HEK293 (cell line): ENCODE data around the gene ADPRHL1.

Experiments used
- GLI2 ChIP-seq: fragments of 450-650 bp; formaldehyde crosslinking; IDR thresholded peaks from 2 replicates; pipeline ENCODE4; 2017; ENCODE audit warnings: missing biosample characterization, missing genetic modification characterization, low read depth, borderline replicate concordance
- GLIS1 ChIP-seq: fragments of 450-650 bp; formaldehyde crosslinking; IDR thresholded peaks from 2 replicates; pipeline ENCODE4 v1.5.1; 2016; ENCODE audit warnings: missing biosample characterization, missing genetic modification characterization
- KLF7 ChIP-seq: fragments of 450-650 bp; formaldehyde crosslinking; IDR thresholded peaks from 2 replicates; pipeline ENCODE4 v1.5.1; 2016; ENCODE audit warnings: missing biosample characterization, missing genetic modification characterization, borderline replicate concordance
- SCRT1 ChIP-seq: fragments of 450-650 bp; formaldehyde crosslinking; IDR thresholded peaks from 2 replicates; pipeline ENCODE4 v1.5.1; 2016; ENCODE audit warnings: missing biosample characterization, missing genetic modification characterization, borderline replicate concordance
- TCF7L2 ChIP-seq: IDR thresholded peaks from 2 replicates; pipeline ENCODE4 v1.6.1; 2011; ENCODE audit warnings: low read depth, mild to moderate bottlenecking, inconsistent platforms, low read length, moderate library complexity, borderline replicate concordance
- ZBTB48 ChIP-seq: fragments of 450-650 bp; formaldehyde crosslinking; IDR thresholded peaks from 2 replicates; pipeline ENCODE4 v1.5.1; 2016; ENCODE audit warnings: missing biosample characterization, missing genetic modification characterization
- ZBTB8A ChIP-seq: fragments of 450-650 bp; formaldehyde crosslinking; IDR thresholded peaks from 2 replicates; pipeline ENCODE4 v1.5.1; 2016; ENCODE audit warnings: missing biosample characterization, missing genetic modification characterization
- ZFHX2 ChIP-seq: fragments of 450-650 bp; formaldehyde crosslinking; conservative IDR thresholded peaks from 2 replicates; pipeline ENCODE4 v1.5.1; 2016; ENCODE audit warnings: missing biosample characterization, missing genetic modification characterization
- ZFP41 ChIP-seq: fragments of 450-650 bp; formaldehyde crosslinking; IDR thresholded peaks from 2 replicates; pipeline ENCODE4 v1.5.1; 2016; ENCODE audit warnings: missing biosample characterization, missing genetic modification characterization, borderline replicate concordance
- ZNF133 ChIP-seq: fragments of 450-650 bp; formaldehyde crosslinking; IDR thresholded peaks from 2 replicates; pipeline ENCODE4 v1.5.1; 2016; ENCODE audit warnings: missing biosample characterization, missing genetic modification characterization
- ZNF324 ChIP-seq: fragments of 450-650 bp; formaldehyde crosslinking; IDR thresholded peaks from 2 replicates; pipeline ENCODE4 v1.5.1; 2016; ENCODE audit warnings: missing biosample characterization, missing genetic modification characterization
- ZNF521 ChIP-seq: fragments of 450-650 bp; formaldehyde crosslinking; IDR thresholded peaks from 2 replicates; pipeline ENCODE4 v1.5.1; 2017; ENCODE audit warnings: missing biosample characterization, mild to moderate bottlenecking, missing genetic modification characterization
- ZNF621 ChIP-seq: fragments of 450-650 bp; formaldehyde crosslinking; IDR thresholded peaks from 2 replicates; pipeline ENCODE4 v1.5.1; 2017; ENCODE audit warnings: missing biosample characterization, missing genetic modification characterization
- ZNF629 ChIP-seq: fragments of 450-650 bp; formaldehyde crosslinking; IDR thresholded peaks from 2 replicates; pipeline ENCODE4 v1.5.1; 2017; ENCODE audit warnings: missing biosample characterization, missing genetic modification characterization
- ZNF768 ChIP-seq: fragments of 450-650 bp; formaldehyde crosslinking; IDR thresholded peaks from 2 replicates; pipeline ENCODE4 v1.5.1; 2018; ENCODE audit warnings: missing biosample characterization, mild to moderate bottlenecking, missing genetic modification characterization
- ZNF830 ChIP-seq: fragments of 450-650 bp; IDR thresholded peaks from 2 replicates; pipeline ENCODE4 v1.5.0; 2018; ENCODE audit warnings: missing biosample characterization, missing genetic modification characterization, low read depth, mild to moderate bottlenecking, moderate library complexity
- ZSCAN30 ChIP-seq: fragments of 450-650 bp; IDR thresholded peaks from 2 replicates; pipeline ENCODE4 v1.5.1; 2018; ENCODE audit warnings: missing biosample characterization, mild to moderate bottlenecking, missing genetic modification characterization, moderate library complexity
- TF ChIP-seq, protein P1 (sequence below): fragments of 450-650 bp; formaldehyde crosslinking; IDR thresholded peaks from 2 replicates; pipeline ENCODE4 v1.5.1; 2017; ENCODE audit warnings: missing biosample characterization, missing genetic modification characterization
- TF ChIP-seq, protein P2 (sequence below): fragments of 450-650 bp; formaldehyde crosslinking; IDR thresholded peaks from 2 replicates; pipeline ENCODE4 v1.5.1; 2016; ENCODE audit warnings: missing biosample characterization, missing genetic modification characterization, low read depth
- TF ChIP-seq, protein P3 (sequence below): fragments of 450-650 bp; formaldehyde crosslinking; IDR thresholded peaks from 2 replicates; pipeline ENCODE4 v1.5.1; 2016; ENCODE audit warnings: missing biosample characterization, missing genetic modification characterization, borderline replicate concordance
- TF ChIP-seq, protein P4 (sequence below): fragments of 450-650 bp; formaldehyde crosslinking; IDR thresholded peaks from 2 replicates; pipeline ENCODE4 v1.5.1; 2017; ENCODE audit warnings: missing biosample characterization, missing genetic modification characterization
- TF ChIP-seq, protein P5 (sequence below): fragments of 450-650 bp; formaldehyde crosslinking; IDR thresholded peaks from 2 replicates; pipeline ENCODE4 v1.5.0; 2017; ENCODE audit warnings: missing biosample characterization, missing genetic modification characterization, borderline replicate concordance
- TF ChIP-seq, protein P6 (sequence below): fragments of 450-650 bp; formaldehyde crosslinking; IDR thresholded peaks from 2 replicates; pipeline ENCODE4 v1.5.1; 2016; ENCODE audit warnings: missing biosample characterization, missing genetic modification characterization

Gene ADPRHL1

GRCh38 chr13:113490496-113491417, 37.5 kb upstream of the ADPRHL1 start, which contains the start of gene DCUN1D2 (continued):
- TF ChIP-seq, protein P1, sequence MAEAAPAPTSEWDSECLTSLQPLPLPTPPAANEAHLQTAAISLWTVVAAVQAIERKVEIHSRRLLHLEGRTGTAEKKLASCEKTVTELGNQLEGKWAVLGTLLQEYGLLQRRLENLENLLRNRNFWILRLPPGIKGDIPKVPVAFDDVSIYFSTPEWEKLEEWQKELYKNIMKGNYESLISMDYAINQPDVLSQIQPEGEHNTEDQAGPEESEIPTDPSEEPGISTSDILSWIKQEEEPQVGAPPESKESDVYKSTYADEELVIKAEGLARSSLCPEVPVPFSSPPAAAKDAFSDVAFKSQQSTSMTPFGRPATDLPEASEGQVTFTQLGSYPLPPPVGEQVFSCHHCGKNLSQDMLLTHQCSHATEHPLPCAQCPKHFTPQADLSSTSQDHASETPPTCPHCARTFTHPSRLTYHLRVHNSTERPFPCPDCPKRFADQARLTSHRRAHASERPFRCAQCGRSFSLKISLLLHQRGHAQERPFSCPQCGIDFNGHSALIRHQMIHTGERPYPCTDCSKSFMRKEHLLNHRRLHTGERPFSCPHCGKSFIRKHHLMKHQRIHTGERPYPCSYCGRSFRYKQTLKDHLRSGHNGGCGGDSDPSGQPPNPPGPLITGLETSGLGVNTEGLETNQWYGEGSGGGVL (tag by site-specific recombination) = peak; percentile 87
- TF ChIP-seq ZBTB8A (peak; percentile 92), ZNF324 (tag by site-specific recombination) (no peak), ZFHX2 (tag by site-specific recombination) (peak; percentile 97), KLF7 (0 out of 2 replicates have a peak, but pooled peaks have one; percentile 51), TCF7L2 (no peak), ZNF830 (tag by site-specific recombination) (no peak), GLIS1 (tag by site-specific recombination) (peak; percentile 77), ZBTB48 (tag by site-specific recombination) (peak; percentile 12; the same call in 1 of the 2 replicates), ZNF133 (tag by site-specific recombination) (no peak), ZNF629 (tag by site-specific recombination) (no peak), ZFP41 (tag by site-specific recombination) (no peak), ZNF521 (no peak), GLI2 (tag by site-specific recombination) (no peak), ZNF621 (tag by site-specific recombination) (no peak), ZNF768 (tag by site-specific recombination) (no peak), ZSCAN30 (tag by site-specific recombination) (no peak; the same call in none of the 2 replicates), SCRT1 (tag by site-specific recombination) (no peak)
- TF ChIP-seq, protein P2, sequence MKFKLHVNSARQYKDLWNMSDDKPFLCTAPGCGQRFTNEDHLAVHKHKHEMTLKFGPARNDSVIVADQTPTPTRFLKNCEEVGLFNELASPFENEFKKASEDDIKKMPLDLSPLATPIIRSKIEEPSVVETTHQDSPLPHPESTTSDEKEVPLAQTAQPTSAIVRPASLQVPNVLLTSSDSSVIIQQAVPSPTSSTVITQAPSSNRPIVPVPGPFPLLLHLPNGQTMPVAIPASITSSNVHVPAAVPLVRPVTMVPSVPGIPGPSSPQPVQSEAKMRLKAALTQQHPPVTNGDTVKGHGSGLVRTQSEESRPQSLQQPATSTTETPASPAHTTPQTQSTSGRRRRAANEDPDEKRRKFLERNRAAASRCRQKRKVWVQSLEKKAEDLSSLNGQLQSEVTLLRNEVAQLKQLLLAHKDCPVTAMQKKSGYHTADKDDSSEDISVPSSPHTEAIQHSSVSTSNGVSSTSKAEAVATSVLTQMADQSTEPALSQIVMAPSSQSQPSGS (tag by site-specific recombination) = no peak
- TF ChIP-seq, protein P3, sequence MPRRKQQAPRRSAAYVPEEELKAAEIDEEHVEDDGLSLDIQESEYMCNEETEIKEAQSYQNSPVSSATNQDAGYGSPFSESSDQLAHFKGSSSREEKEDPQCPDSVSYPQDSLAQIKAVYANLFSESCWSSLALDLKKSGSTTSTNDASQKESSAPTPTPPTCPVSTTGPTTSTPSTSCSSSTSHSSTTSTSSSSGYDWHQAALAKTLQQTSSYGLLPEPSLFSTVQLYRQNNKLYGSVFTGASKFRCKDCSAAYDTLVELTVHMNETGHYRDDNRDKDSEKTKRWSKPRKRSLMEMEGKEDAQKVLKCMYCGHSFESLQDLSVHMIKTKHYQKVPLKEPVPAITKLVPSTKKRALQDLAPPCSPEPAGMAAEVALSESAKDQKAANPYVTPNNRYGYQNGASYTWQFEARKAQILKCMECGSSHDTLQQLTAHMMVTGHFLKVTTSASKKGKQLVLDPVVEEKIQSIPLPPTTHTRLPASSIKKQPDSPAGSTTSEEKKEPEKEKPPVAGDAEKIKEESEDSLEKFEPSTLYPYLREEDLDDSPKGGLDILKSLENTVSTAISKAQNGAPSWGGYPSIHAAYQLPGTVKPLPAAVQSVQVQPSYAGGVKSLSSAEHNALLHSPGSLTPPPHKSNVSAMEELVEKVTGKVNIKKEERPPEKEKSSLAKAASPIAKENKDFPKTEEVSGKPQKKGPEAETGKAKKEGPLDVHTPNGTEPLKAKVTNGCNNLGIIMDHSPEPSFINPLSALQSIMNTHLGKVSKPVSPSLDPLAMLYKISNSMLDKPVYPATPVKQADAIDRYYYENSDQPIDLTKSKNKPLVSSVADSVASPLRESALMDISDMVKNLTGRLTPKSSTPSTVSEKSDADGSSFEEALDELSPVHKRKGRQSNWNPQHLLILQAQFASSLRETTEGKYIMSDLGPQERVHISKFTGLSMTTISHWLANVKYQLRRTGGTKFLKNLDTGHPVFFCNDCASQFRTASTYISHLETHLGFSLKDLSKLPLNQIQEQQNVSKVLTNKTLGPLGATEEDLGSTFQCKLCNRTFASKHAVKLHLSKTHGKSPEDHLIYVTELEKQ (tag by site-specific recombination) = no peak
- TF ChIP-seq, protein P4, sequence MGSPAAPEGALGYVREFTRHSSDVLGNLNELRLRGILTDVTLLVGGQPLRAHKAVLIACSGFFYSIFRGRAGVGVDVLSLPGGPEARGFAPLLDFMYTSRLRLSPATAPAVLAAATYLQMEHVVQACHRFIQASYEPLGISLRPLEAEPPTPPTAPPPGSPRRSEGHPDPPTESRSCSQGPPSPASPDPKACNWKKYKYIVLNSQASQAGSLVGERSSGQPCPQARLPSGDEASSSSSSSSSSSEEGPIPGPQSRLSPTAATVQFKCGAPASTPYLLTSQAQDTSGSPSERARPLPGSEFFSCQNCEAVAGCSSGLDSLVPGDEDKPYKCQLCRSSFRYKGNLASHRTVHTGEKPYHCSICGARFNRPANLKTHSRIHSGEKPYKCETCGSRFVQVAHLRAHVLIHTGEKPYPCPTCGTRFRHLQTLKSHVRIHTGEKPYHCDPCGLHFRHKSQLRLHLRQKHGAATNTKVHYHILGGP (tag by site-specific recombination) = no peak
- TF ChIP-seq, protein P5, sequence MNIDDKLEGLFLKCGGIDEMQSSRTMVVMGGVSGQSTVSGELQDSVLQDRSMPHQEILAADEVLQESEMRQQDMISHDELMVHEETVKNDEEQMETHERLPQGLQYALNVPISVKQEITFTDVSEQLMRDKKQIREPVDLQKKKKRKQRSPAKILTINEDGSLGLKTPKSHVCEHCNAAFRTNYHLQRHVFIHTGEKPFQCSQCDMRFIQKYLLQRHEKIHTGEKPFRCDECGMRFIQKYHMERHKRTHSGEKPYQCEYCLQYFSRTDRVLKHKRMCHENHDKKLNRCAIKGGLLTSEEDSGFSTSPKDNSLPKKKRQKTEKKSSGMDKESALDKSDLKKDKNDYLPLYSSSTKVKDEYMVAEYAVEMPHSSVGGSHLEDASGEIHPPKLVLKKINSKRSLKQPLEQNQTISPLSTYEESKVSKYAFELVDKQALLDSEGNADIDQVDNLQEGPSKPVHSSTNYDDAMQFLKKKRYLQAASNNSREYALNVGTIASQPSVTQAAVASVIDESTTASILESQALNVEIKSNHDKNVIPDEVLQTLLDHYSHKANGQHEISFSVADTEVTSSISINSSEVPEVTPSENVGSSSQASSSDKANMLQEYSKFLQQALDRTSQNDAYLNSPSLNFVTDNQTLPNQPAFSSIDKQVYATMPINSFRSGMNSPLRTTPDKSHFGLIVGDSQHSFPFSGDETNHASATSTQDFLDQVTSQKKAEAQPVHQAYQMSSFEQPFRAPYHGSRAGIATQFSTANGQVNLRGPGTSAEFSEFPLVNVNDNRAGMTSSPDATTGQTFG (tag by site-specific recombination) = no peak
- TF ChIP-seq, protein P6, sequence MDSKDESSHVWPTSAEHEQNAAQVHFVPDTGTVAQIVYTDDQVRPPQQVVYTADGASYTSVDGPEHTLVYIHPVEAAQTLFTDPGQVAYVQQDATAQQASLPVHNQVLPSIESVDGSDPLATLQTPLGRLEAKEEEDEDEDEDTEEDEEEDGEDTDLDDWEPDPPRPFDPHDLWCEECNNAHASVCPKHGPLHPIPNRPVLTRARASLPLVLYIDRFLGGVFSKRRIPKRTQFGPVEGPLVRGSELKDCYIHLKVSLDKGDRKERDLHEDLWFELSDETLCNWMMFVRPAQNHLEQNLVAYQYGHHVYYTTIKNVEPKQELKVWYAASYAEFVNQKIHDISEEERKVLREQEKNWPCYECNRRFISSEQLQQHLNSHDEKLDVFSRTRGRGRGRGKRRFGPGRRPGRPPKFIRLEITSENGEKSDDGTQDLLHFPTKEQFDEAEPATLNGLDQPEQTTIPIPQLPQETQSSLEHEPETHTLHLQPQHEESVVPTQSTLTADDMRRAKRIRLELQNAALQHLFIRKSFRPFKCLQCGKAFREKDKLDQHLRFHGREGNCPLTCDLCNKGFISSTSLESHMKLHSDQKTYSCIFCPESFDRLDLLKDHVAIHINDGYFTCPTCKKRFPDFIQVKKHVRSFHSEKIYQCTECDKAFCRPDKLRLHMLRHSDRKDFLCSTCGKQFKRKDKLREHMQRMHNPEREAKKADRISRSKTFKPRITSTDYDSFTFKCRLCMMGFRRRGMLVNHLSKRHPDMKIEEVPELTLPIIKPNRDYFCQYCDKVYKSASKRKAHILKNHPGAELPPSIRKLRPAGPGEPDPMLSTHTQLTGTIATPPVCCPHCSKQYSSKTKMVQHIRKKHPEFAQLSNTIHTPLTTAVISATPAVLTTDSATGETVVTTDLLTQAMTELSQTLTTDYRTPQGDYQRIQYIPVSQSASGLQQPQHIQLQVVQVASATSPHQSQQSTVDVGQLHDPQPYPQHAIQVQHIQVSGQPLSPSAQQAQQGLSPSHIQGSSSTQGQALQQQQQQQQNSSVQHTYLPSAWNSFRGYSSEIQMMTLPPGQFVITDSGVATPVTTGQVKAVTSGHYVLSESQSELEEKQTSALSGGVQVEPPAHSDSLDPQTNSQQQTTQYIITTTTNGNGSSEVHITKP (tag by site-specific recombination) = peak; percentile 60
